K562 (cell line): Measurements from ENCODE around the gene ELMO1. TPM values are rescaled to one million over a fixed set of nuclear protein-coding genes. Genes with fewer than 3 reads are reported as not detected.
A peak's percentile ranks its signal among the peaks of the same experiment; 100 is the strongest.

Source experiments
- KLF10 ChIP-seq: fragments of 250-450 bp; sonication (Bioruptor Pico); IDR thresholded peaks from 2 replicates; pipeline ENCODE4 v1.6.1; 2021; ENCODE audit warnings: matching md5 sums
- L3MBTL2 ChIP-seq: fragments of 450-650 bp; IDR thresholded peaks from 2 replicates; pipeline ENCODE4 v1.6.1; 2016; ENCODE audit warnings: mild to moderate bottlenecking, moderate library complexity
- REST ChIP-seq, 2 experiments: fragments of 450-650 bp; formaldehyde crosslinking in 1 of 2; IDR thresholded peaks; 2 replicates each; pipeline versions ENCODE4 v1.4.0 to v1.6.1; 2014 to 2020; ENCODE audit warnings: mild to moderate bottlenecking in 2 of 2, borderline replicate concordance in 1 of 2, low read depth in 1 of 2
- SFPQ ChIP-seq: fragments of 200-400 bp; formaldehyde crosslinking; IDR thresholded peaks from 2 replicates; pipeline ENCODE4 v1.6.1; 2017; ENCODE audit warnings: mild to moderate bottlenecking, low read depth, low read length, moderate library complexity
- SRSF9 ChIP-seq: fragments of 200-400 bp; formaldehyde crosslinking; IDR thresholded peaks from 2 replicates; pipeline ENCODE4 v1.6.1; 2017; ENCODE audit warnings: low read depth, low read length, borderline replicate concordance
- ZNF277 ChIP-seq: fragments of 250-450 bp; sonication (Bioruptor Pico); IDR thresholded peaks from 2 replicates; pipeline ENCODE4 v1.8.0; 2022; ENCODE audit warnings: inconsistent platforms, mild to moderate bottlenecking, moderate library complexity, borderline replicate concordance
- ZNF639 ChIP-seq, 2 experiments: fragments of 200-800 bp in 1 of 2; sonication (Bioruptor generic) in 1 of 2; sonication (generic) in 1 of 2; formaldehyde crosslinking in 1 of 2; IDR thresholded peaks in 1 of 2; conservative IDR thresholded peaks in 1 of 2; 2 replicates each; pipeline versions ENCODE4 v1.5.0 to v1.6.1; 2016 to 2020; ENCODE audit warnings: missing compliant biosample characterization in 1 of 2, missing genetic modification characterization in 1 of 2, missing genetic modification reagents in 1 of 2
- polyA plus RNA-seq, 8 experiments: library from polyadenylated mRNA; depleted of rRNA in 4 of 8; stranded (reverse) in 5 of 8; unstranded in 3 of 8; fragments of >200 nt; fragmentation: Nextera tagmentation in 2 of 8; fragmentation: Illumina TruSeq in 1 of 8; extraction: Ambion mirVana in 2 of 8; extraction: Trizol in 1 of 8; gene quantifications; 2 replicates each; pipeline versions ENCODE4 v1.2.1 to v1.2.3, GENCODE V29; 2011 to 2014; ENCODE audit warnings: inconsistent platforms in 1 of 8, missing spikeins in 1 of 8
- total RNA-seq, 7 experiments: library from RNA; depleted of rRNA in 6 of 7; stranded (reverse); fragments of >200 nt in 6 of 7; fragmentation: Illumina TruSeq in 2 of 7; extraction: Trizol in 2 of 7; gene quantifications; 2 replicates each; pipeline versions ENCODE4 v1.2.1 to v1.2.3, GENCODE V29; 2011 to 2021; ENCODE audit warnings: low replicate concordance in 1 of 7

Gene ELMO1
- total and polyA plus RNA-seq, 9 of the 15 experiments (the other 6 are each of a cell fraction or from before 2014, with no cell fraction given), result 0.36 to 7.2 (median 3.6) TPM

GRCh38 chr7:37354656-37355131 is 94.0 kb downstream of the ELMO1 start (continued):
- no peak for TF ChIP-seq KLF10 (CRISPR knock-in tag)
- no peak for TF ChIP-seq SRSF9
- peak; percentile 58 for TF ChIP-seq L3MBTL2
- no peak for TF ChIP-seq REST (IDR thresholded peaks at IDR 0.05; ENCODE audit: borderline replicate concordance)
- no peak for TF ChIP-seq REST (CRISPR knock-in tag; IDR thresholded peaks at IDR 0.05; ENCODE audit: low read depth)
- TF ChIP-seq ZNF639 (CRISPR knock-in tag; conservative IDR thresholded peaks at IDR 0.05 in 1 of 2, IDR thresholded peaks at IDR 0.05 in 1 of 2), result 0 out of 4 replicates have a peak, but pooled peaks of 1 of the 2 experiments have one; percentile 31
- no peak for TF ChIP-seq ZNF277 (CRISPR knock-in tag)
- no peak for TF ChIP-seq SFPQ
